T follicular helper cell (primary cell): ENCODE results near the gene ZNF235.
"Not testable (repeated sequence)": the region's sequence is repeated elsewhere in the genome, so short reads cannot be mapped to it uniquely, and the experiment has no call there.

Source experiments
- DNase-seq: peaks from one replicate; pipeline ENCODE4 v3.0.0-alpha.2; 2020; ENCODE audit warnings: low read depth

The ZNF235 gene

GRCh38 chr19:44255705-44256411 is 49.0 kb downstream of the ZNF235 start:
- DNase-seq, result no peak

- no peak for DNase-seq
These were observed 50.3 kb downstream of the ZNF235 start for GRCh38 chr19:44254496-44254895.

- DNase-seq, result not testable (repeated sequence)
These were observed 51.4 kb downstream of the ZNF235 start for GRCh38 chr19:44253392-44253791.

- not testable (repeated sequence) for DNase-seq
These were observed 52.5 kb downstream of the ZNF235 start for GRCh38 chr19:44252332-44252731.

- no peak for DNase-seq
These were observed 68.4 kb downstream of the ZNF235 start for GRCh38 chr19:44236384-44236783.
